Mesothelial cell of epicardium (in vitro differentiated cells): ENCODE measurements around the gene UBE2L6. TPM values are rescaled to one million over a fixed set of nuclear protein-coding genes. Genes with fewer than 3 reads are reported as not detected.

Experiments used
- DNase-seq, 2 experiments: peaks; one replicate each; pipeline ENCODE4 v3.0.0; 2021; ENCODE audit warnings: low spot score in 2 of 2; ENCODE audit not compliant: unreplicated experiment in 2 of 2
- H3K27ac Mint-ChIP-seq: 2 replicates; pipeline ENCODE4 v1.8.0; 2021; ENCODE audit warnings: mixed read lengths
- H3K27me3 Mint-ChIP-seq: 2 replicates; pipeline ENCODE4 v1.8.0; 2021; ENCODE audit warnings: low read depth, mixed read lengths
- H3K36me3 Mint-ChIP-seq: 2 replicates; pipeline ENCODE4 v1.8.0; 2021; ENCODE audit warnings: mixed read lengths
- H3K4me1 Mint-ChIP-seq: 2 replicates; pipeline ENCODE4 v1.8.0; 2021; ENCODE audit warnings: mixed read lengths
- H3K4me3 Mint-ChIP-seq: 2 replicates; pipeline ENCODE4 v1.8.0; 2021; ENCODE audit warnings: mild to moderate bottlenecking, moderate library complexity, mixed read lengths
- H3K9me3 Mint-ChIP-seq: 2 replicates; pipeline ENCODE4 v1.8.0; 2021; ENCODE audit warnings: mixed read lengths
- total RNA-seq: library from RNA; stranded (reverse); gene quantifications from 3 replicates; pipeline ENCODE4 v1.2.1, GENCODE V29; 2021
- TF ChIP-seq, protein P1 (sequence below): fragments of 200-600 bp; sonication (generic); IDR thresholded peaks from one replicate; pipeline ENCODE4 v1.5.0; 2021; ENCODE audit warnings: antibody characterized with exemption; ENCODE audit not compliant: unreplicated experiment

The UBE2L6 gene
- total RNA-seq, 1 donor from 2014 or later, result 39.2 TPM

DNA sequence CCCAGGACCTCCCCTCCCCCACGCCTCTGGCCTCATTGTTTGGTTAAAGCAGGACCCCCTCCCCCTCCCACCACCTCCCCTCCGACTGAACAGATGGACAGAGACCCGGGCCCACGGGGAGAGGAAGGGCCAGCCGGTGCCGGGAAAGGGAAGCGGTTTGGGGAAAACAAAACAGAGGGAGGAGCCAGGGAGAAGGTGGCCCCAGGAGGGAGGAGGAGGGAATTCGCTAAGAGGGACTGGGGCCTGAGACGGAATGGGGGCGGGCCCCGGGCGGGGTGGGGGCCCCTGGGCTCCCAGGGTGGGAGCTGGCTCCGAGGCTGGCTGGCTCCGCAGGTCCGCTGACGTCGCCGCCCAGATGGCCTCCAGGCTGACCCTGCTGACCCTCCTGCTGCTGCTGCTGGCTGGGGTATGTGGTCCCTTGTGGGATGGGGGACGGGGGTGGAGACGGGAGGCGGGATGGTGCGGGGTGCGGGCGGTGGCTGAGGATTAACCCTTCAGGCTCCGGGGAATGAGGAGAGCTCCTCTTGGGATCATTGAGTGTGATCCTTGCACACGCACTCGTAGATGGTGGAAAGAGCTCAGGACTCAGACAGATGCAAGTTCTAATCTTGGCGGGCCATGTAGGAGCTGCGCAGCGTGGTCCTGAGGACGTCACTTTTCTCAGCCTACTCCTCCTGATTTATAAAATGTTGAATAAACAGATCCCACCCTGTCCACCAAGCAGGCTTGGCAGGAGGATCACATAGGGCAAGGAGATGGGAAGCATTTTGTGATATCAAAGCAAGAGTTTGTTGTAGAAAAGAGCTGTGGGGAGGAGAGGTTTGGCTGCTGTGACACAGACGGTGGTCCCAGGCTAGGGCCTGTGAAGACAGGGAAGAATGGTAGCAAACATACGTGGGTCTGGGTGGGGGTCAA is 30.7 kb upstream of the UBE2L6 start:
- Mint-ChIP-seq H3K27ac (peak overlapping the region; percentile 96), H3K4me1 (peaks cover 31% of the 10 kb centered on the region), H3K4me3 (peak overlapping the region; percentile 74), H3K27me3 (no peaks in the 10 kb centered on the region), H3K36me3 (peaks cover 8% of the 10 kb centered on the region), H3K9me3 (no peaks in the 10 kb centered on the region)
- TF ChIP-seq, protein P1, sequence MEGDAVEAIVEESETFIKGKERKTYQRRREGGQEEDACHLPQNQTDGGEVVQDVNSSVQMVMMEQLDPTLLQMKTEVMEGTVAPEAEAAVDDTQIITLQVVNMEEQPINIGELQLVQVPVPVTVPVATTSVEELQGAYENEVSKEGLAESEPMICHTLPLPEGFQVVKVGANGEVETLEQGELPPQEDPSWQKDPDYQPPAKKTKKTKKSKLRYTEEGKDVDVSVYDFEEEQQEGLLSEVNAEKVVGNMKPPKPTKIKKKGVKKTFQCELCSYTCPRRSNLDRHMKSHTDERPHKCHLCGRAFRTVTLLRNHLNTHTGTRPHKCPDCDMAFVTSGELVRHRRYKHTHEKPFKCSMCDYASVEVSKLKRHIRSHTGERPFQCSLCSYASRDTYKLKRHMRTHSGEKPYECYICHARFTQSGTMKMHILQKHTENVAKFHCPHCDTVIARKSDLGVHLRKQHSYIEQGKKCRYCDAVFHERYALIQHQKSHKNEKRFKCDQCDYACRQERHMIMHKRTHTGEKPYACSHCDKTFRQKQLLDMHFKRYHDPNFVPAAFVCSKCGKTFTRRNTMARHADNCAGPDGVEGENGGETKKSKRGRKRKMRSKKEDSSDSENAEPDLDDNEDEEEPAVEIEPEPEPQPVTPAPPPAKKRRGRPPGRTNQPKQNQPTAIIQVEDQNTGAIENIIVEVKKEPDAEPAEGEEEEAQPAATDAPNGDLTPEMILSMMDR, result no peak
- peak; percentile 45 to 62 for DNase-seq

DNA sequence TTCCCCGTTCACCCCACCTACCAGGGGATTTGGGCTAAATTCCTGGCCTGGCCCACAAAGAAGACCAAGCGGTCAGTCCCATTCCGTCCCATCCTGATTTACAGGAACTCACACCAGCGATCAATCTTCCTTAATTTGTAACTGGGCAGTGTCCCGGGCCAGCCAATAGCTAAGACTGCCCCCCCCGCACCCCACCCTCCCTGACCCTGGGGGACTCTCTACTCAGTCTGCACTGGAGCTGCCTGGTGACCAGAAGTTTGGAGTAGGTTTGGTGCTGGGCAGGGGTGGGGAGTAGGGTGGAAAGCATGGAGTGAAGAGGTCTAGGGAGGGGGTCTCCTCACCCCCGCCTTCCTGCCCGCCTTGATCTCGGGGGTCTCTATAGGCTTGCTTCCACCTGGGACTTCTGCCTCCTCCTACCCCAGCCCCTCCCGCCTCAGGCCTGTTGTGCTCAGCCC is 30.0 kb upstream of the UBE2L6 start, which contains the start of gene SERPING1:
SERPING1 (plus strand) TSS at position 225 of the 455 bp plus-strand sequence. CDS start 586 bp downstream, outside the sequence.
- H3K36me3 Mint-ChIP-seq, result peaks cover 8% of the 10 kb centered on the region
- H3K9me3 Mint-ChIP-seq, result no peaks in the 10 kb centered on the region
- peaks cover 31% of the 10 kb centered on the region for H3K4me1 Mint-ChIP-seq
- peak within 1 kb of the TSS; percentile 96 for H3K27ac Mint-ChIP-seq
- TF ChIP-seq, protein P1, result no peak
- H3K27me3 Mint-ChIP-seq, result no peaks in the 10 kb centered on the region
- DNase-seq, result no peak
- peak within 1 kb of the TSS; percentile 74 for H3K4me3 Mint-ChIP-seq

DNA sequence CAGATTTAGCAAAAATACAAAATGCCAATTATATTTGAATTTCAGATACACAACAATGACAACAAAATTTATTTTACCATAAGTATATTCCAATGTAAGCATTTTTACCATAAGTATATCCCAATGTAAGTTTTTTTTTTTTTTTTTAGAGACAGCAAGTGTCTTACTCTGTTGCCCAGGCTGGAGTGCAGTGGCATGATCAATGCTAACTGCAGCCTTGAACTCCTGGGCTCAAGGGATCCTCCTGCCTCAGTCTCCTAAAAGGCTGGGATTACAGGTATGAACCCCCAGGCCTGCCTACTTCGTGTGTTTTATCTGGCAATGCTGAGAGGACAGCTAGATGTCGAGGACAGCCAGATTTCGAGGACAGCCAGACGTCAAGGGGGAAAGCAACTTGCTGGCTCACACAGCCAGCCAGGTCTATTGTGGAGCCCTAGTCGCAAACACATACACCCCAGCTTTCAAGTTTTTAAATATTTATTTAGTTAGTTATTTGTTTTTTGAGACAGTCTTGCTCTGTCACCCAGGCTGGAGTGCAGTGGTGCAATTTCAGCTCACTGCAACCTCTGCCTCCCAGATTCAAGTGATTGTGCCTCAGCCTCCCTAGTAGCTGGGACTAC is 28.9 kb upstream of the UBE2L6 start:
- no peak for DNase-seq
- Mint-ChIP-seq H3K9me3 (no peaks in the 10 kb centered on the region), H3K27me3 (no peaks in the 10 kb centered on the region), H3K4me1 (peaks cover 29% of the 10 kb centered on the region), H3K36me3 (peaks cover 3% of the 10 kb centered on the region), H3K4me3 (peak overlapping the region; percentile 23), H3K27ac (no peak overlapping the region)
- TF ChIP-seq, protein P1, result no peak

DNA sequence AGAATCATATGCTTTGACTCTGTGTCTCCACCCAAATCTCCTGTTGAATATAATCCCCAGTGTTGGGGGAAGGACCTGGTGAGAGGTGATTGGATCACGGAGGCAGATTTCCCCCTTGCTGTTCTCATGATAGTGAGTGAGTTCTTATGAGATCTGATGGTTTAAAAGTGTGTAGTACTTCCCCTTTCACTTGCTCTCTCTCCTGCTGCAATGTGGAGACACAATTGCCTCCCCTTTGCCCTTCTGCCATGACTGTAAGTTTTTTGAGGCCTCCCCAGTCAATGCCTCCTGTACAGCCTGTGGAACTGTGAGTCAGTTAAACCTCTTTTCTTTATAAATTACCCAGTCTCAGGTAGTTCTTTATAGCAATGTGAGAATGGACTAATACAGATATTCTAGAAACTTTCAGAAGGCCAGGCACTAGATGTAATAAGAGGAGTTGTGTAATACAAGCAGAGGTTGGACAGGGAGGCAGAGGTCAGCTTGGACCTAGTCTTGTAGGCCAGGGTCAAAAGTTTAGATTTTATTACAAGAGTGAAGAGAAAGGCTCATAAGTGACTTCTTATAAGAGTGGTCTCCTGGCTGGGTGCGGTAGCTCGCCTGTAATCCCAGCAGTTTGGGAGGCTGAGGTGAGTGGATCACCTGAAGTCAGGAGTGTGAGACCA is 20.7 kb upstream of the UBE2L6 start:
- TF ChIP-seq, protein P1, result no peak
- Mint-ChIP-seq H3K4me3 (no peak overlapping the region), H3K36me3 (no peaks in the 10 kb centered on the region), H3K4me1 (peaks cover 11% of the 10 kb centered on the region), H3K27me3 (no peaks in the 10 kb centered on the region), H3K9me3 (no peaks in the 10 kb centered on the region), H3K27ac (no peak overlapping the region)
- DNase-seq, result no peak

DNA sequence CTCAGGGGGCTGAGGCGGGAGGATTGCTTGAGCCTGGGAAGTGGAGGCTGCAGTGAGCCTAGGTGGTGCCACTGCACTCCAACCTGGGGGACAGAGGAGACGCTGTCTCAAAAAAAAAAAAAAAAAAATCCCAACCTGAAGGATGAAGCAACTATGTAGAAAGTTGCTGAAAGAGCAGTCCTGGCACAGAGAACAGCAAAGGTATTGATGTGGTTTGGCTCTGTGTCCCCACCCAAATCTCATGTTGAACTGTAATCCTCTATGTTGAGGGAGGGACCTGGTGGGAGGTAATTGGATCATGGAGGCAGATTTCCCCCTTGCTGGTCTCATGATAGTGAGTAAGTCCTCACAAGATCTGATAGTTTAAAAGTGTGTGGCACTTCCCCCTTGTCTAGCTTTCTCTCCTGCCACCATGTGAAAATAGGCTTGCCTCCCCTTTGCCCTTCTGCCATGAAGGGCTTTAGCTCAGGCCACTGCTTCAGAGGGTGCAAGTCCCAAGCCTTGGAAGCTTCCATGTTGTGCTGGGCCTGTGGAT is 19.3 kb upstream of the UBE2L6 start:
- Mint-ChIP-seq H3K4me1 (peaks cover 11% of the 10 kb centered on the region), H3K36me3 (no peaks in the 10 kb centered on the region), H3K4me3 (no peak overlapping the region), H3K9me3 (no peaks in the 10 kb centered on the region), H3K27ac (no peak overlapping the region), H3K27me3 (no peaks in the 10 kb centered on the region)
- DNase-seq, result no peak
- TF ChIP-seq, protein P1, result no peak
